T-helper 1 cell treated with Interleukin-12 subunit alpha and Interleukin-12 subunit beta and Interleukin-4 antibody, amounts not matched to agents 30 μg/mL and 1 μg/mL, for 36 hours (primary cell): Measurements from ENCODE around the gene MDFI.

Source experiments
- H3K27ac Mint-ChIP-seq: one replicate; pipeline ENCODE4 v1.8.0; 2021; ENCODE audit warnings: mild to moderate bottlenecking, mixed read lengths
- H3K27me3 Mint-ChIP-seq: one replicate; pipeline ENCODE4 v1.8.0; 2021; ENCODE audit warnings: low read depth, mixed read lengths
- H3K36me3 Mint-ChIP-seq: one replicate; pipeline ENCODE4 v1.8.0; 2021; ENCODE audit warnings: low read depth, mixed read lengths
- H3K4me1 Mint-ChIP-seq: one replicate; pipeline ENCODE4 v1.8.0; 2021; ENCODE audit warnings: low read depth, mixed read lengths
- H3K4me3 Mint-ChIP-seq: one replicate; pipeline ENCODE4 v1.8.0; 2021; ENCODE audit warnings: mild to moderate bottlenecking, moderate library complexity, mixed read lengths
- H3K9me3 Mint-ChIP-seq: one replicate; pipeline ENCODE4 v1.8.0; 2021; ENCODE audit warnings: mixed read lengths

Gene MDFI

GRCh38 chr6:41646026-41646795, 7.9 kb downstream of the MDFI start:
- Mint-ChIP-seq H3K27ac (no peak overlapping the region), H3K27me3 (peaks cover 17% of the 10 kb centered on the region), H3K9me3 (no peaks in the 10 kb centered on the region), H3K4me3 (no peak overlapping the region), H3K4me1 (no peaks in the 10 kb centered on the region), H3K36me3 (no peaks in the 10 kb centered on the region)

- Mint-ChIP-seq H3K27me3 (peaks cover 9% of the 10 kb centered on the region), H3K27ac (no peak overlapping the region), H3K4me3 (no peak overlapping the region), H3K9me3 (no peaks in the 10 kb centered on the region), H3K4me1 (no peaks in the 10 kb centered on the region), H3K36me3 (no peaks in the 10 kb centered on the region)
Observed at GRCh38 chr6:41647061-41647511, 8.8 kb downstream of the MDFI start.

GRCh38 chr6:41648070-41648585, 9.9 kb downstream of the MDFI start:
- Mint-ChIP-seq H3K36me3 (no peaks in the 10 kb centered on the region), H3K27me3 (peaks cover 3% of the 10 kb centered on the region), H3K27ac (no peak overlapping the region), H3K9me3 (no peaks in the 10 kb centered on the region), H3K4me1 (no peaks in the 10 kb centered on the region), H3K4me3 (no peak overlapping the region)

- Mint-ChIP-seq H3K9me3 (no peaks in the 10 kb centered on the region), H3K27me3 (peaks cover 3% of the 10 kb centered on the region), H3K36me3 (no peaks in the 10 kb centered on the region)
Observed at GRCh38 chr6:41648921-41649320, 10.7 kb downstream of the MDFI start.

GRCh38 chr6:41649596-41649995, 11.3 kb downstream of the MDFI start:
- no peak overlapping the region for H3K27ac Mint-ChIP-seq
- H3K27me3 Mint-ChIP-seq, result peaks cover 2% of the 10 kb centered on the region
- H3K36me3 Mint-ChIP-seq, result no peaks in the 10 kb centered on the region
- no peaks in the 10 kb centered on the region for H3K9me3 Mint-ChIP-seq
- no peak overlapping the region for H3K4me3 Mint-ChIP-seq
- no peaks in the 10 kb centered on the region for H3K4me1 Mint-ChIP-seq

More at GRCh38 chr6:41648921-41649320, 10.7 kb downstream of the MDFI start:
- Mint-ChIP-seq H3K4me1 (no peaks in the 10 kb centered on the region), H3K4me3 (no peak overlapping the region), H3K27ac (no peak overlapping the region)

GRCh38 chr6:41650120-41650519, 11.9 kb downstream of the MDFI start:
- no peaks in the 10 kb centered on the region for H3K9me3 Mint-ChIP-seq
- H3K27ac Mint-ChIP-seq, result no peak overlapping the region
- no peaks in the 10 kb centered on the region for H3K36me3 Mint-ChIP-seq

GRCh38 chr6:41651246-41651961, 13.1 kb downstream of the MDFI start:
- peaks cover 5% of the 10 kb centered on the region for H3K27me3 Mint-ChIP-seq
- H3K9me3 Mint-ChIP-seq, result no peaks in the 10 kb centered on the region
- H3K4me3 Mint-ChIP-seq, result no peak overlapping the region
- H3K27ac Mint-ChIP-seq, result no peak overlapping the region
- peaks cover 3% of the 10 kb centered on the region for H3K4me1 Mint-ChIP-seq
- H3K36me3 Mint-ChIP-seq, result no peaks in the 10 kb centered on the region

More at GRCh38 chr6:41650120-41650519, 11.9 kb downstream of the MDFI start:
- peaks cover 3% of the 10 kb centered on the region for H3K27me3 Mint-ChIP-seq
- H3K4me1 Mint-ChIP-seq, result no peaks in the 10 kb centered on the region
- no peak overlapping the region for H3K4me3 Mint-ChIP-seq

GRCh38 chr6:41651962-41652657, 13.8 kb downstream of the MDFI start:
- H3K4me3 Mint-ChIP-seq, result no peak overlapping the region
- H3K27me3 Mint-ChIP-seq, result peaks cover 5% of the 10 kb centered on the region
- H3K27ac Mint-ChIP-seq, result no peak overlapping the region

GRCh38 chr6:41652866-41653652, 14.8 kb downstream of the MDFI start:
- Mint-ChIP-seq H3K27me3 (peaks cover 8% of the 10 kb centered on the region), H3K4me1 (peaks cover 3% of the 10 kb centered on the region)

More at GRCh38 chr6:41651962-41652657, 13.8 kb downstream of the MDFI start:
- Mint-ChIP-seq H3K4me1 (peaks cover 3% of the 10 kb centered on the region), H3K9me3 (no peaks in the 10 kb centered on the region), H3K36me3 (no peaks in the 10 kb centered on the region)

GRCh38 chr6:41653691-41654090, 15.4 kb downstream of the MDFI start:
- H3K36me3 Mint-ChIP-seq, result no peaks in the 10 kb centered on the region
- no peak overlapping the region for H3K4me3 Mint-ChIP-seq
- peaks cover 3% of the 10 kb centered on the region for H3K4me1 Mint-ChIP-seq
- H3K9me3 Mint-ChIP-seq, result no peaks in the 10 kb centered on the region
- H3K27me3 Mint-ChIP-seq, result peaks cover 14% of the 10 kb centered on the region
- H3K27ac Mint-ChIP-seq, result no peak overlapping the region

More at GRCh38 chr6:41652866-41653652, 14.8 kb downstream of the MDFI start:
- no peak overlapping the region for H3K27ac Mint-ChIP-seq
- H3K9me3 Mint-ChIP-seq, result no peaks in the 10 kb centered on the region
- no peak overlapping the region for H3K4me3 Mint-ChIP-seq
- H3K36me3 Mint-ChIP-seq, result no peaks in the 10 kb centered on the region

GRCh38 chr6:41654151-41654697, 16.0 kb downstream of the MDFI start:
- no peak overlapping the region for H3K4me3 Mint-ChIP-seq
- peaks cover 14% of the 10 kb centered on the region for H3K27me3 Mint-ChIP-seq
- H3K36me3 Mint-ChIP-seq, result no peaks in the 10 kb centered on the region
- H3K27ac Mint-ChIP-seq, result no peak overlapping the region
- H3K9me3 Mint-ChIP-seq, result no peaks in the 10 kb centered on the region
- H3K4me1 Mint-ChIP-seq, result peaks cover 3% of the 10 kb centered on the region

- Mint-ChIP-seq H3K9me3 (no peaks in the 10 kb centered on the region), H3K27ac (no peak overlapping the region), H3K27me3 (peaks cover 14% of the 10 kb centered on the region), H3K4me3 (no peak overlapping the region), H3K36me3 (no peaks in the 10 kb centered on the region), H3K4me1 (peaks cover 3% of the 10 kb centered on the region)
Observed at GRCh38 chr6:41654698-41655151, 16.5 kb downstream of the MDFI start.

- Mint-ChIP-seq H3K36me3 (no peaks in the 10 kb centered on the region), H3K27ac (no peak overlapping the region), H3K9me3 (no peaks in the 10 kb centered on the region), H3K27me3 (peaks cover 14% of the 10 kb centered on the region), H3K4me3 (no peak overlapping the region), H3K4me1 (peaks cover 3% of the 10 kb centered on the region)
Observed at GRCh38 chr6:41655176-41655575, 16.9 kb downstream of the MDFI start.
